ENCODE measurements around the gene PPARD.

PPARD gene

GRCh38 chr6:35474131-35474941 is 132.0 kb downstream of the PPARD start:
- DNase-seq, result no peak

GRCh38 chr6:35474942-35475570 is 132.7 kb downstream of the PPARD start:
- no peak for DNase-seq

GRCh38 chr6:35475573-35475972 is 133.2 kb downstream of the PPARD start:
- DNase-seq, result no peak

- no peak for DNase-seq
Observed at GRCh38 chr6:35476004-35476403, 133.6 kb downstream of the PPARD start.

GRCh38 chr6:35477028-35477427 is 134.7 kb downstream of the PPARD start:
- DNase-seq, result no peak
